ENCODE data around the gene RPGR. TPM values are rescaled to one million over a fixed set of nuclear protein-coding genes. Genes with fewer than 3 reads are reported as not detected.

RPGR gene
- total and polyA plus RNA-seq, 9 of the 15 experiments (the other 6 are each of a cell fraction or from before 2014, with no cell fraction given) = 2.1 to 7.9 (median 5.7) TPM

GRCh38 chrX:38375891-38376290 is 48.6 kb upstream of the RPGR start:
- H2AFZ ChIP-seq (ENCODE audit: low read depth, low read length) = no peak overlapping the region
- in situ Hi-C loops (cut with MboI) (no loop called here), intact Hi-C loops (cut with micrococcal nuclease) (no loop called here)
- no peaks in the 10 kb centered on the region for H3K9me1 ChIP-seq (ENCODE audit: control insufficient read depth, insufficient read depth, low read length)
- H3K4me1 ChIP-seq (replicated peaks in 1 of 2; ENCODE audit: control insufficient read depth in 2 of 2, insufficient read depth in 2 of 2, low read length in 2 of 2) = no peaks in the 10 kb centered on the region
- H3K27me3 ChIP-seq (ENCODE audit: control insufficient read depth in 2 of 2, insufficient read depth in 2 of 2, low read length in 2 of 2) = no peaks in the 10 kb centered on the region; a peak in 1 of 5 replicates
- no peaks in the 10 kb centered on the region for H3K79me2 ChIP-seq (ENCODE audit: control insufficient read depth, insufficient read depth, low read length)
- no peak overlapping the region for H3K4me2 ChIP-seq (ENCODE audit: insufficient read depth, low read length)
- WGBS (ENCODE audit: insufficient coverage, low coverage, missing lambda C conversion rate) = no CpG with 5 or more reads among the region's 1 CpG
- BruUV-seq (replicated peaks) = no TSS peak
- FAIRE-seq = peak; percentile 11
- H3K27ac ChIP-seq (ENCODE audit: extremely low read depth, low read depth, low read length) = no peak overlapping the region
- POLR2A ChIA-PET = no interaction called here
- H3K36me3 ChIP-seq (ENCODE audit: control insufficient read depth, insufficient read depth, low read length) = no peaks in the 10 kb centered on the region
- H3K9ac ChIP-seq (ENCODE audit: insufficient read depth in 1 of 2, low read depth in 2 of 2, low read length in 2 of 2) = no peak overlapping the region
- H3K4me3 ChIP-seq = no peak overlapping the region
- H4K20me1 ChIP-seq (replicated peaks; ENCODE audit: control insufficient read depth, insufficient read depth, low read length) = no peaks in the 10 kb centered on the region
- TF ChIP-seq ARNT (IDR thresholded peaks at IDR 0.05) = no peak
- no peak for TF ChIP-seq KLF10 (CRISPR knock-in tag; IDR thresholded peaks at IDR 0.05)
- no peak for TF ChIP-seq ATF4 (CRISPR knock-in tag; IDR thresholded peaks at IDR 0.05)
- no peak for TF ChIP-seq ELK3 (CRISPR knock-in tag; IDR thresholded peaks at IDR 0.05)
- no peak for TF ChIP-seq PREB (CRISPR knock-in tag; IDR thresholded peaks at IDR 0.05)
- peak in 1 of 2 experiments; percentile 20; a peak in 2 of 4 replicates for TF ChIP-seq RAD21 (CRISPR knock-in tag; conservative IDR thresholded peaks at IDR 0.05 in 1 of 2, IDR thresholded peaks at IDR 0.05 in 1 of 2)
- peak; percentile 37 to 47 (median 38); a peak in 4 of 6 replicates for TF ChIP-seq CTCF (IDR thresholded peaks at IDR 0.05 in 2 of 3, conservative IDR thresholded peaks at IDR 0.05 in 1 of 3; ENCODE audit: insufficient read depth in 2 of 3, low read depth in 1 of 3, low read length in 3 of 3)
- TF ChIP-seq POLR2A (conservative IDR thresholded peaks at IDR 0.05) = no peak
- no peak for TF ChIP-seq HDAC2 (IDR thresholded peaks at IDR 0.05)
- peak in 3 of 4 experiments; percentile 4 to 8 (median 4) for DNase-seq (ENCODE audit: extremely low read depth in 1 of 4, low spot score in 3 of 4)
- no peaks in the 10 kb centered on the region for H3K9me3 ChIP-seq (replicated peaks; ENCODE audit: control insufficient read depth, insufficient read depth, low read depth, low read length)
- CTCF ChIA-PET (ENCODE audit: low intra/inter-chr PET ratio) = no interaction called here
- ATAC-seq = peak; percentile 60; the same call in 2 of the 3 replicates
